ENCODE data around the gene SYT3.
"Not testable (repeated sequence)": the region's sequence is repeated elsewhere in the genome, so short reads cannot be mapped to it uniquely, and the experiment has no call there.

SYT3 gene

DNA sequence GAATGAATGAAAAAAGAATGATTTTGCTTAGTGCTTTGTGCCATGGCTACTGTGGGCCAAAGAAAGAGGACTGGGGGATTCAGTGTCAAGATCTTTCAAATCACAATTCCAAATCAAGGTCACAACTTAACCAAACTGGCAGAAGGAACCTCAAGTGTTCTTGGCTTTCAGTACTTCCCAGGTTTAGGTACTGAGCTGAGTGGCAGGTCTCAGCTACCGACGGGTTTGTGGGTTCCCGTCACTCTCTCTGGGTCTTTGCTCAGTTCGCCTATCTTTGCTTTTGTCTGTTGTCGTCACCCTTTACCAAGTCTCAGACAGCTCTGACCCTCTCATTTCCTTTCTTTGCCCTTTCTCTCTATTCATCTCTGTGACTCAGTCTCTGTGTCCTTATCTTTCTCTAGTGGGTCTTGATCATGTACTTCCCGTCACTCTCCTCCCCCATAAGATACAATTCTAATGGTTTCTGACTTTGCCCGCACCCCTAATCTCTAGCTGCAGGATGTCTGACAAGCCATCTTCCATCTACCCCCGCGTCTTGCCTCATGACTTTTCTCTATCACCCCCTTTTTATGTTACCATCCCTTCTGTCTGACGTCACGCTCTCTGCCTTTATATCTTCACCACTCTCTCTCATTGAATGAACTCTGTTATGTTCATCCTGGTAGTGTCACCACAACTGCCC lies 38.1 kb downstream of the SYT3 start:
- DNase-seq = no peak

DNA sequence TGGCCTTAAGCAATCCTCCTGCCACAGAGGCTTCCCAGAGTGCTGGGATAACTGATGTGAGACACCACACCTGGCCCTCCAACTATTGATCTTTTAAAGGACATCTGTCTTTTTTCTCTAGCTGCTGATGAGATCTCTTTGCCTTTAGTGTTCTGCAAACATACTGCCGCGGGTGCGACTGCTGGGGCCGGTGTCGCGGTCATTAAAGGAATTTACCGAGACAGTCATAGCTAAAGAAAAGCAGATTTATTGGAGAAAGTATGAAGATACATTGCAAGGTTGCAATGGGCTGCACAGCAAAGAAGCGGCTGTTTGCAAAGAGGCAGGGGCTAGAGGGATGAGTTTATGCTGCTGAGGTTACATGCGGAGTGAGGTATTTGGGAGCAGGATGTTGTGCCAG lies 40.3 kb downstream of the SYT3 start:
- no peak for DNase-seq

DNA sequence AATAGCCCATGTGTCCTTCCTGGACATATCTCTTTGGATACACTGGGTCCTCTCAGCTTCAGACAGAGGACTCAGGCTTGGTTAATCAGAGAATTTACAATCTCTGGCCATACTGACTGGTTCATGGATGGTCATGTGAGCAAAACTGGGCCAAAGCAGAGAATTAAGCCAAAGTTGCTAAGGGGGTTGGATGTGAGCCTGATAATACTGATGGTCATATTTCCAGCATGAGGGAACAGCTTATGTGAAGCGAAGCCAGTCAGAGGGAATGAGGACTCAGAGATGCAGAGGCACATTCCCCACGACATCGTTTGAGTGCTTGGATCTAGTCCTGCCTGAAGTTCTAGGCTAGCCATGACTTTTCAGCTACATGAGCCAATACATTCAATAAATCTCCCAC lies 49.5 kb downstream of the SYT3 start:
- DNase-seq = no peak

DNA sequence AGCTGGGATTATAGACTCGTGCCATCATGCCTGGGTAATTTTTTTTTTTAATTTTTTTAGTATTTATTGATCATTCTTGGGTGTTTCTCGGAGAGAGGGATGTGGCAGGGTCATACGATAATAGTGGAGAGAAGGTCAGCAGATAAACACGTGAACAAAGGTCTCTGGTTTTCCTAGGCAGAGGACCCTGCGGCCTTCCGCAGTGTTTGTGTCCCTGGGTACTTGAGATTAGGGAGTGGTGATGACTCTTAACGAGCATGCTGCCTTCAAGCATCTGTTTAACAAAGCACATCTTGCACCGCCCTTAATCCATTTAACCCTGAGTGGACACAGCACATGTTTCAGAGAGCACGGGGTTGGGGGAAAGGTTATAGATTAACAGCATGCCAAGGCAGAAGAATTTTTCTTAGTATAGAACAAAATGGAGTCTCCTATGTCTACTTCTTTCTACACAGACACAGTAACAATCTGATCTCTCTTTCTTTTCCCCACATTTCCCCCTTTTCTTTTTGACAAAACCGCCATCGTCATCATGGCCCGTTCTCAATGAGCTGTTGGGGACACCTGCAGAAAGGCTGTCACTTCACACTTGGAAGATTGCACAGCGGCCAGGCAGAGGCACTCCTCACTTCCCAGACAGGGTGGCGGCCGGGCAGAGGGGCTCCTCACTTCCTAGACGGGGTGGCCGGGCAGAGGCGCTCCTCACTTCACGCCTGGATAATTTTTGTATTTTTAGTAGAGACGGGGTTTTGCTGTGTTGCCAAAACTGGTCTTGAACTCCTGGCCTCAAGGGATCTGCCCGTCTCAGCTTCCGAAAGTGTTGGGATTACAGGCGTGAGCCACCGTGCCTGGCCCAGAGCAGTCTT lies 57.7 kb downstream of the SYT3 start:
- DNase-seq = not testable (repeated sequence)

DNA sequence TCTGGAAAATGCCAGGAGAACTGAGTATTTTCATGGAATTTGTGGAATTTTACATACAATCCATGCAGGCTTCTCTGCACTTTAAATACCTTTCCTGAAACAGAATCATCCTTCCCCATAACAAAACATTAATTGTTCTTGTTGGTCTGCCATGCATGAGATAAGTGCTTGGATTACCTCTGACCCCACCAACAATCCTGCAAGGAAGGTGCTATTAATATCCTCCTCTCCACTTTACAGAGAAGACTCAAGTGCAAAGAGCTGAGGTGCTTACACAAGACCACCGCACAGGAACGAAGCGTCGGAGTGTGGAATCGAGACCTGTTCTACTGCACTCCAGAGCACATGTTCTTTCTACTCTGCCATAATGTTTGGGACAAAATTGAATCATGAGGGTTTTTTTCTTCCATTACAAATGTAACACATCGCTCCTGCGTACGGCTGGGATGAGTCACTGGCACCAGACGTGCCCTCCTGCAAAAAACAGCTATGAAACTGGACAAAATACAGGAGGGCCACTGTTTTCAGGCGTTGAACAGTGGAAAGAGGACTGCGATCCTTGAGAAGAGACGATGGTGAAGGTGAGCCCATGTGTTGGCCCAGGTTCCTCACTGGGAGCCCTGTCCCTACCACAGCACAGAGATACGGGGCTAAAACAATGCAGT lies 58.6 kb downstream of the SYT3 start:
- no peak for DNase-seq

DNA sequence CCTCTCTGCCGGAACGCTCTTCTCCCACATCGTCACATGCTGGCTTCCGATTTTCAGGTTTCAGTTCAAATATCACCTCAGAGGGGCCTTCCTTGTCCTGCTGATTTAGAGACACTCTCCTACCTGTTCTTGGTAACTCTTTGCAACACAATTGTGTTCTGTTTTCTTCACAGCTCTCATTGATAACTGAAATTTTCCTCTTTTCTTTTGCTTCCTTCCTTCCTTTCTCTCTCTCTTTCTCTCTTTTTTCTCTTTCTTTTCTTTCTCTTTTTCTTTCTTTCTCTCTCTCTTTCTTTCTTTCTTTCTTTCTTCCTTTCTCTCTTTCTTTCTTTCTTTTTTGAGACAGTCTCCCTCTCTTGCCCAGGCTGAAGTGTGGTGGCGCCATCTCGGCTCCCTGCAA lies 59.4 kb downstream of the SYT3 start:
- no peak for DNase-seq

DNA sequence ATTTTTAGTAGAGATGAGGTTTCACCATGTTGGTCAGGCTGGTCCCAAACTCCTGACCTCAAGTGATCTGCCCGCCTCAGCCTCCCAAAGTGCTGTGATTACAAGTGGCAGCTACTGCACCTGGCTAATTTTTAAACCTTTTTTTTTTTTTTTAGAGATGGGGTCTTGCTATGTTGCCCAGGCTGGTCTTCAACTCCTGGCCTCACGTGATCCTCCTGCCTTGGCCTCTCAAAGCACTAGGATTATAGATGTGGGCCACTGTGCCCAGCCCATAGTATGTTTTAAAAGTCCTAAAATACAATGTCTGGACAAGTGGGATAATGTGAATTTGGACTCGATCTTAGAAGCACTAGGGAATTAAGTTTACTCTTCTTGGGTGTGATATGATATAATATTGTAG lies 62.9 kb downstream of the SYT3 start:
- DNase-seq = not testable (repeated sequence)

DNA sequence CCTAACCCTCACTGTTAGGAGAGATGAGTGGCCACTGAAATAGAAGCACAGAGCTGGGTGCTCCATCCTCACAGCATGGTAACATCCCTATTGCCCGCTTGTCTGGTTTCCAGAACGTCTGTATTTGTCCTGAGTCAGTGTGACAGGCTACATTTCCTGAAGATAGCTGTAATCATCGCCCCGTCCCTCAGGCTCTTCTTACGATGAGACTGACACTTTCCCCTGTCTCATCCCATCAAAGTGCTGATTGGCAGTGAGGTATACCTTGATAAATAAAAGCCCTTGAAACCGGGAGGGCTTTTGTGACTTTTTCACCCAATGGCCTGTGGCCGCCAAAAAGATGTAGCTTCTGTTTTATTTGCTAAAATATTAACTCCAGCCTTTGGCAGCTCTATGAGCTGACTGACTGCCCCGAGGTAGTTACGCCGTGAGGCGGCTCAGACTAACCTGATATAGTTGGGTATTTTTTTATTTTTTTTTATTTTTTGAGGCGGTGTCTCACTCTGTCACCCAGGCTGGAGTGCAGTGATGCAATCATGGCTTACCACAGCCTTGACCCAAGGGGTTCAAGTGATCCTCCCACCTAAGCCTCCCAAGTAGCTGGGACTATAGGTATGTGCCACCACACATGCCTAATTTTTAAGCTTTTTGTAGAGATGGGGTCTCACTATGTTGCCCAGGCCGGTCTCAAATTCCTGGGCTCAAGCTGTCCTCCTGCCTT lies 65.8 kb downstream of the SYT3 start:
- no peak for DNase-seq

Data from CD4-positive, alpha-beta T cell treated with Interleukin-21 for 1 hour (primary cell).